Measurements from ENCODE around the gene NOXA1. TPM values are rescaled to one million over a fixed set of nuclear protein-coding genes. Genes with fewer than 3 reads are reported as not detected.

Gene NOXA1
- total and polyA plus RNA-seq, 7 donors: 1.4 to 16.4 (median 3.3) TPM

GRCh38 chr9:137454597-137455358, 31.6 kb downstream of the NOXA1 start:
- H3K27ac ChIP-seq: peak overlapping the region; percentile 63 to 82 (median 80)
- TF ChIP-seq POLR2AphosphoS5 (IDR thresholded peaks at IDR 0.05) (peak in 1 of 4 donors; percentile 34), POLR2A (IDR thresholded peaks at IDR 0.05) (peak in 1 of 2 donors; percentile 6), EP300 (IDR thresholded peaks at IDR 0.05) (no peak)
- TF ChIP-seq, protein P1, sequence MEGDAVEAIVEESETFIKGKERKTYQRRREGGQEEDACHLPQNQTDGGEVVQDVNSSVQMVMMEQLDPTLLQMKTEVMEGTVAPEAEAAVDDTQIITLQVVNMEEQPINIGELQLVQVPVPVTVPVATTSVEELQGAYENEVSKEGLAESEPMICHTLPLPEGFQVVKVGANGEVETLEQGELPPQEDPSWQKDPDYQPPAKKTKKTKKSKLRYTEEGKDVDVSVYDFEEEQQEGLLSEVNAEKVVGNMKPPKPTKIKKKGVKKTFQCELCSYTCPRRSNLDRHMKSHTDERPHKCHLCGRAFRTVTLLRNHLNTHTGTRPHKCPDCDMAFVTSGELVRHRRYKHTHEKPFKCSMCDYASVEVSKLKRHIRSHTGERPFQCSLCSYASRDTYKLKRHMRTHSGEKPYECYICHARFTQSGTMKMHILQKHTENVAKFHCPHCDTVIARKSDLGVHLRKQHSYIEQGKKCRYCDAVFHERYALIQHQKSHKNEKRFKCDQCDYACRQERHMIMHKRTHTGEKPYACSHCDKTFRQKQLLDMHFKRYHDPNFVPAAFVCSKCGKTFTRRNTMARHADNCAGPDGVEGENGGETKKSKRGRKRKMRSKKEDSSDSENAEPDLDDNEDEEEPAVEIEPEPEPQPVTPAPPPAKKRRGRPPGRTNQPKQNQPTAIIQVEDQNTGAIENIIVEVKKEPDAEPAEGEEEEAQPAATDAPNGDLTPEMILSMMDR (IDR thresholded peaks at IDR 0.05): no peak
- H3K4me3 ChIP-seq: peak overlapping the region; percentile 35 to 61 (median 57)
- 47 to 68% methylated on average over 30 of the region's 30 CpGs for WGBS, 2 donors
- DNase-seq: peak; percentile 81
- H3K27me3 ChIP-seq: no peaks in the 10 kb centered on the region
- H3K36me3 ChIP-seq: peaks cover 0 to 12% (median 4%) of the 10 kb centered on the region in 4 donors
- intact Hi-C loops (cut with DNase I): loop anchor here (5.0 to 10.0 kb wide), 2 partner anchors 32 to 150 kb away; partner anchors contain the start of genes ARRDC1, EXD3 and NOXA1
- H3K9me3 ChIP-seq: no peaks in the 10 kb centered on the region
- peaks cover 0 to 46% (median 39%) of the 10 kb centered on the region in 4 donors for H3K4me1 ChIP-seq

- 89 to 90% methylated on average over 18 of the region's 18 CpGs for WGBS, 2 donors
- H3K4me1 ChIP-seq: peaks cover 0 to 52% (median 42%) of the 10 kb centered on the region in 4 donors
- peak; percentile 68 for DNase-seq
Measured at GRCh38 chr9:137455359-137455991, 32.3 kb downstream of the NOXA1 start.

GRCh38 chr9:137456061-137456863, 33.1 kb downstream of the NOXA1 start:
- DNase-seq: no peak
- TF ChIP-seq POLR2AphosphoS5 (IDR thresholded peaks at IDR 0.05) (no peak), POLR2A (IDR thresholded peaks at IDR 0.05) (no peak), EP300 (IDR thresholded peaks at IDR 0.05) (no peak)
- TF ChIP-seq, protein P1 (IDR thresholded peaks at IDR 0.05): no peak
- WGBS, 2 donors: 86 to 87% methylated on average over 12 of the region's 12 CpGs
- H3K4me3 ChIP-seq: no peak overlapping the region
- peaks cover 0 to 11% (median 3%) of the 10 kb centered on the region in 4 donors for H3K36me3 ChIP-seq
- no peaks in the 10 kb centered on the region for H3K27me3 ChIP-seq
- H3K4me1 ChIP-seq: peaks cover 0 to 52% (median 42%) of the 10 kb centered on the region in 4 donors
- no peaks in the 10 kb centered on the region for H3K9me3 ChIP-seq
- intact Hi-C loops (cut with DNase I): loop anchor here (5.0 to 10.0 kb wide), 2 partner anchors 34 to 149 kb away; partner anchors contain the start of genes ARRDC1, EXD3 and NOXA1
- H3K27ac ChIP-seq: no peak overlapping the region

More at GRCh38 chr9:137455359-137455991, 32.3 kb downstream of the NOXA1 start:
- no peaks in the 10 kb centered on the region for H3K27me3 ChIP-seq
- H3K4me3 ChIP-seq: no peak overlapping the region
- H3K27ac ChIP-seq: peak overlapping the region in 3 of 4 donors; percentile 79 to 82 (median 81)
- intact Hi-C loops (cut with DNase I): loop anchor here (5.0 to 10.0 kb wide), 2 partner anchors 33 to 149 kb away; partner anchors contain the start of genes ARRDC1, EXD3 and NOXA1
- TF ChIP-seq POLR2A (IDR thresholded peaks at IDR 0.05): no peak
- TF ChIP-seq POLR2AphosphoS5 (IDR thresholded peaks at IDR 0.05): no peak
- no peak for TF ChIP-seq EP300 (IDR thresholded peaks at IDR 0.05)
- TF ChIP-seq, protein P1 (IDR thresholded peaks at IDR 0.05): no peak
- H3K36me3 ChIP-seq: peaks cover 0 to 11% (median 3%) of the 10 kb centered on the region in 4 donors
- H3K9me3 ChIP-seq: no peaks in the 10 kb centered on the region

- peaks cover 0 to 52% (median 42%) of the 10 kb centered on the region in 4 donors for H3K4me1 ChIP-seq
- DNase-seq: no peak
- TF ChIP-seq, protein P1 (IDR thresholded peaks at IDR 0.05): no peak
- TF ChIP-seq EP300 (IDR thresholded peaks at IDR 0.05) (no peak), POLR2A (IDR thresholded peaks at IDR 0.05) (no peak), POLR2AphosphoS5 (IDR thresholded peaks at IDR 0.05) (no peak)
- no peaks in the 10 kb centered on the region for H3K27me3 ChIP-seq
- H3K27ac ChIP-seq: no peak overlapping the region
- H3K9me3 ChIP-seq: no peaks in the 10 kb centered on the region
- H3K4me3 ChIP-seq: no peak overlapping the region
- peaks cover 0 to 11% (median 3%) of the 10 kb centered on the region in 4 donors for H3K36me3 ChIP-seq
- WGBS, 2 donors: 93 to 95% methylated on average over 10 of the region's 10 CpGs
- intact Hi-C loops (cut with DNase I): loop anchor here (5.0 to 10.0 kb wide), 2 partner anchors 35 to 148 kb away; partner anchors contain the start of genes ARRDC1, EXD3 and NOXA1
Measured at GRCh38 chr9:137456864-137457405, 33.7 kb downstream of the NOXA1 start.

All from sigmoid colon (tissue), 7 donors.